Effector CD4-positive, alpha-beta T cell (primary cell): ENCODE measurements around the gene B4GALNT3.
"Not testable (repeated sequence)": the region's sequence is repeated elsewhere in the genome, so short reads cannot be mapped to it uniquely, and the experiment has no call there.

Source experiments
- DNase-seq: peaks from one replicate; pipeline ENCODE4 v3.0.0-alpha.2; 2020

B4GALNT3 gene

DNA sequence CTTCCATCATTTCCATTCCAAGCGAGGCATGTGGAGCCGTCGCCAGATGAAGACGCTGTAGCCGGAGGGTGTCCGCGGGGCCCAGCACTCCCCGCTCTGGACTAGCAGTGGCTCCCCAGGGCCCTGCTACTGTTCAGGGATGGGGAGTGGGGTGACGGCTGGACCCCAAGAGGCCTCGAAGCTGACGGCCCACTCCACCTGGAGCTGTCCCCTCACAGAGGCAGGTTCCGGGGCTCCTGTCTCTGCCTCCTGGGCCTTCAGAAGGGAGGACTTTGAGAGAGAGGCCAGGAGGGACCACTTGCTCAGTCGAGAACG is 101.6 kb downstream of the B4GALNT3 start:
- no peak for DNase-seq

DNA sequence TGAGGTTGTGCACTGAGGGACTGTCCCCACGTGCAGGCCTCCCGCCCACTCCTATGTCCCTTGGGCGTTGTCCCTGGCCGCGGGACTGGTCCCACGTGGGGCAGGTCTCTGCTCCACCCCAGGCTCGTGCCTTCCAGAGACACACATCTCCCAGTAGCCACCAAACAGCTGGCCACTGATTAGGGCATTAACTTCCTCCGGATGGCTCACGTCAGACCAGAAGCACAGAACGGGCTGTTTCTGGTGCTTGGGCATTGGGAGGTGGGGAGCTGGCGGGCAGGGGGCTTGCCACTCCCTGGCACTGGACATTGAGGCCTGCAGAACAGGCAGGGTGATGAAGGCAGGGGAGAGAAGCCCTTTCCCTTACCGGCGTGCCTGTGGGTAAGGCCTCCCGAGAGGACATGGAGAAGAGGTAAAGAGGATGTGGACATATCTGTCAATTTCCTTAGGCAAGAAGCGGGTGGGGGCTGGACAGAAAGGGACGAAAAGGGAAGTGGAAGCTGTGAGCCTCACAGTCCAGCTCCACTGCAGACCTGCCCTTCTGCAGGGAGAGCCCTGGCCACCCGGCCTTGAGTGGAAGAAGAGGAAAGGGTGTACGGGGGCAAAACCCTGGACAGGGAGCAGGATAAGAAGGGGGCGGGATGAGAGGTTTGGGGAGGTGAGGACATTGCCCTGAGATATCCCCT is 102.3 kb downstream of the B4GALNT3 start:
- no peak for DNase-seq

DNA sequence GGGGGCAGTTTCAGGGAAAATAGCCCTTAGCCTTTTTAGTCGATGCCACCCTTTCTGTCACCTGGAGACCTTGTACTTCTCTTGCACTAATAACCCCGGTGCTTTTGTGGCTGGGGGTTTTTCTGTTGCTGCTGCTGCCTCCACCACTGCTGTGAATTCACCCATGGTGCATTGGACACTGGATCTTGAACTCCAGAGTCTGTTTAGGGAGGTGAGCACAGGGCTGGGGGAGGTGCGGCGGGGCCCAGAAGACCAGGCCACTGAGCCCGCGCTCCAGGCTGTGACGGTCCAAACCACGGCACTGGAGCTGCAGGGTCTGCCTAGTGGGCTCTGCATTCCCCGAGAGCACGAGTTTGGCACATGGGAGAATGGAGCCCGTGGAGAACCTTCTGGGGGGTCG is 102.9 kb downstream of the B4GALNT3 start:
- no peak for DNase-seq

DNA sequence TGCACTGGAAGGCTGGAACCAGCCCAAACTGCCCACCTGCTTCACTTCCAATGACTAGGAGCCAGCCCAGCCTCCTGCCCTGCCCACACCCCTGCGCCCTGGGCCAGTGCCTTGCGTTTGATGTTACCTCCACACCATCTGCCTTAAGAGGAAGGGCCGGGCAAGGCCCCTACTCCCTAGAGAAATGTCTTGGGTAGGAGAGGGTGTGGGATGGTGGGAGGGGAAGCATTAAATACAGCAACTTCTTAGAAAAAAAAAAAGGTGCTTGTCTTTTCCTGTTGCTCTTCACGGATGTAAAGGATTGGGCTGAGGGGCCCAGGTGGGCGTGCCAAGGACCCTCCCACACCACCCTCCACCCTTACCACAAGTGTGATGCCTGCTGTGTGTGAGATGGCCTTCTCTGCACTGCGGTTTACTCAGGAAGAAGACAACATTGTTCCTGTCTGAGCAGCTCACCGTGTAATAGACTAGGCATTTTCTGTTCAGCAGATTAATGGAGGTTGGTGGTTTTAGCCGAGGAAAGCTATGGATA is 103.6 kb downstream of the B4GALNT3 start:
- peak; percentile 45 for DNase-seq

DNA sequence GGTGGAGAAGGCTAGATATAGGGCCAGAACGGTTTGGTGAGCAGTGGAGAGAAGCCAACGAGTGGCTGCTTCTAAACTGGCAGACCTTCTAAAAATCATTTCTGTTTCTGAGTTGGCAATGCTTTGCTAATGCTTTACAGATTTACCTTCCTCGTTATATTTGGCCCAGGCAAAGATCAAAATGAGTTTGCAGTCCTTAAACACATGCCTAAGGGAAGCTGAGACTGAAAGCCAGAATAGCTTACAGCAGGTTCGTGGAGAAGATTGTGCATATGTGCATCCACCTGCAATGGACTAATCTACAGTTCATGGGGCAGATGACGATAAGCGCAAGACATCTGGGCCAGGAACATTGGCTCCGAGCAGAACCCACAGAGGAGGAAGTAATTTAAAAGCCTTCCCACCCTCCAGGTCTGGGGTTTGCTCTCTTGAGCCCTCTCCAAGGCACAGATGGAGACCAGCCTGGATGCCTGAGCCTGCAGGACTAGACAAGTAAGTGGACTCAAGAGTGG is 104.1 kb downstream of the B4GALNT3 start:
- no peak for DNase-seq

DNA sequence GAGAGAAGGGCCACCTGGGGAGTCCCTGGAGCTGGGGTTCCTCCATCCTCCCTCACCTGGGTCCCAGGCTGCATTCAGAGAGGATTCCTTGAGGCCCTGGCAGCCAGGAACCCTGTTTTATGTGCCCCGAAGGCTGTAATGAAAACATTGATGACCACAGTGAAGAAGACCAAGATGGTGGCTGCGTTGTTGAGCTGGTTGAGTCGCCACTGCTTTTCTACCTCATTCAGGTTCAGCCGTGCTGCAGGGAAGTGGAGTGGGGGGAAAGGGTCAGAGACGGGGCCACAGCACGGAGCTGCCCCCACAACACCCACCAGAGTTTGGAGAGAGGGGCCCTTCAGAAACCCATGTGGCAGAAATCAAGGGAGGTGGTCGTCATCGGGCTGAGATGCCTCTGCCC is 105.4 kb downstream of the B4GALNT3 start:
- no peak for DNase-seq

DNA sequence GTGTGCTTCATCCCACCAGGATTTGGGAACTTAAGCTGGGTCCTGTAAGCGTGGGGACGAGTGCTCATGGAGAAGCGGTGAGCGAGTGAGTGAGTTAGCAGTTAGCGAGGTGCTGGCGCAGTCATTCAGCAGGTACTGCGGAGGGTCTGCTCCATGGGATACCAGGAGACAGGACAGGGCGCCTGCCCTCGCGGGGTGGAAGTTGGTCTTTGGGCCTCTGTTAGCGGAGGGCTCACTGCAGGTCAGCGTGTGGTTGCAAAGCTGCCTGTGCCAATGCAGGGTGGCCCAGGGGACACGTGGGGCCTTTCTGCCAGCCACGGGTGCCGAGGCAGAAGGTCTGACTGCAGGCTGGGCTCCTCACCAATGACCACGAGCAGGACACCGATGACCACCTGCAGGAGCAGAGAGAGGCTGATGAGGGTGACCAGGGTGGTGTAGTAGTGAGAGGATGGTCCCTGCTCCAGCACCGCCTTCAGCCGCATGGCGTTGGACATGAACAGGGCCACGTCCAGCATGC is 105.9 kb downstream of the B4GALNT3 start:
- no peak for DNase-seq

DNA sequence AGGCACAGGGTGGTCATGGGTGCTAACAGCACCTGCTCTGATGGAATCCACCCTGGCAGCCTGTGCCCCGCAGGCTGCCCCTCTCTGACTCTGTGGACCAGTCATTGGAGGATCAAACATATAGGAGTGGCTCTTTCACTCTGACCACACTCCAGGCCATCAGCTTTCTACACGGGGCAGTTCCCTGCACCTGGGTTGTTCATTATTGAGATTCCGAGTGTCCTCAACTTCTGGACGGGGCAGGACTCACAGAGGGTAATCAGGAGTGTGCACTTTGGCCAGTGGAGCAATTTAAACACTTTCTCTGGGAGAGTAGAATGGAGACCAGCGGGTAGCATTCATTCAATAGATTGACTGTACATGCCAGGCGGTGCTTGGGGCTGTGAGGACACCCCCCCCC is 108.7 kb downstream of the B4GALNT3 start:
- no peak for DNase-seq

DNA sequence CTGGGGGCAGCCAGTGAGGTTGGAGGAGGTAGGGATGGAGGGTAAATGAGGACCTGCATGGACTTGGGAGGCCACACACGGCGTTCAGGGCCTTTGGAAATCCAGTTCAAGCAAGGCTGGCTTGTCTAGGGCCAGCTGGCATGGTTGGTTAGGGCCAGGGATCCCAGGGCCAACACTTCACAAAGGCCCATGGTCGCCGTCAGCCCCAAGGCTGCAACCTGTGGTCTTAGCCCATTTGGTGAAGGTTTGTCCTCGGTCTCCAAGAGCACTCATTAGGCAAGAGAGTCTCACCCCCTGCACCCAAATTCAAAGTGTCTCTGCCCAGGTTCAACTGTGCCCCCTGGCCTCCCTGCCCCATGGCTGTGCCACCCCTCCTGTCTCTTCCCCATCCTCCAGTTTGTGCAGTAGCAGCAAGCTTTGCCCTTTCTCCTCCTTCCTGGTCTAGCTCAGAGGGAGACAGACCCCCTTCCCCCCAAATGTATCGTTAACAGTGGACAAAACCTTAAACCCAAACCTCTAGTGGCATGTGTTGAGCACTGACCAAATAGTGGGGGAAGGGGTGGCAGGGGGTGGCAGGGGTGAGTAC is 109.4 kb downstream of the B4GALNT3 start:
- no peak for DNase-seq

DNA sequence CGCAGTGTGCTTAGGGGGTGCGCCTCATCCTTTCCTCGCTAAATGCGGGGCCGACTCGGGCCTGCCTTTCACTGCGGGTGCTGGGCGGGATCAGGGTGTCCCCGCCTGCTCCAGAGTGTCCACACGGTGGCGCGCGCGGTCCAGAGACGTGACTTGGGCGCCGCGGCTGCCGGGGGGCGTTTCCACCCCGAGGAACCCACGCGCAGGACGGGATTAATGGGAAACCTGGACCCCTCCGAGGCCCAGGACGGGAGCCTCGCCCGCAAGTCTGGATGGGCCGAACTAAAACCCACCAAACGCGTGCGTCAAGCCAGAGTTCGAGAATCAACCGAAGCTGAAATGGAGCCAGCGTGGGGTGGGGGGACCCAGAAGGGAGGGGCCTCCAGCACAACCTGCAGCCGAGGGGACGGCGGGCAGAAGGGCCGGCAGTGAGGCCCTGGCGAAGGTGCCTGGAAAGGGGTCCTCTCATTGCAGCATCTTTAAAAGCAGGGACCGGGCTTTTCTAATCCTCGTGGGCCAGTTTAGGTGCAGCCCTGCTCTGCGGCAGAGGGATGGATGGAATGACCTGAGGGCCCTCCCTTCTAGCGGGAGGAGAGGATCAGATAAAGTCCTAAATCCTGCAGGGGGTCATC is 110.2 kb downstream of the B4GALNT3 start:
- peak; percentile 87 for DNase-seq

DNA sequence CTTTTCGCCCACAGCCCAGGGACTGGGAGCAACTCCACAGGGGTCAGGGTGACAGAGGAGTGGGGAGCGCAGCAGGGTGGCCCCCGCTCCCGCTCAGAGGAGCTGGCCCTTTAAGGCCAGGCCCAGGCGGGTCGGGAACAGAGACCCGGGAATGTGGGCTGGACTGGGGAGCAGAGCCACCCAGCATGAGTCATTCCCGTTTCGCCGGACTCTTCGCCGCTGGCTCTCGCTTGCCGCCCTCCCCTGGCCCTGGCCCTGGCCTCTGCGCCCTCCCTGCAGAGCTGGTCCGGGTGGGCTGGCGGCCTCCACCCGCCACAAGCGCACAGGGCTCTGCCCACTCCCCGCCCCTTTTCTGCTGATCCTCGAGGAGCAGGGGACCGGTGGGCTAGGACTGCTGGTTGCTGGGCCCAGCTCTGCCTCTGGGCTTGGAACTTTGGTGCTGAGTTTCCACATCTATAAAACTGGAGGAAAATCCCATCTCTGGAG is 110.7 kb downstream of the B4GALNT3 start:
- DNase-seq, result no peak

DNA sequence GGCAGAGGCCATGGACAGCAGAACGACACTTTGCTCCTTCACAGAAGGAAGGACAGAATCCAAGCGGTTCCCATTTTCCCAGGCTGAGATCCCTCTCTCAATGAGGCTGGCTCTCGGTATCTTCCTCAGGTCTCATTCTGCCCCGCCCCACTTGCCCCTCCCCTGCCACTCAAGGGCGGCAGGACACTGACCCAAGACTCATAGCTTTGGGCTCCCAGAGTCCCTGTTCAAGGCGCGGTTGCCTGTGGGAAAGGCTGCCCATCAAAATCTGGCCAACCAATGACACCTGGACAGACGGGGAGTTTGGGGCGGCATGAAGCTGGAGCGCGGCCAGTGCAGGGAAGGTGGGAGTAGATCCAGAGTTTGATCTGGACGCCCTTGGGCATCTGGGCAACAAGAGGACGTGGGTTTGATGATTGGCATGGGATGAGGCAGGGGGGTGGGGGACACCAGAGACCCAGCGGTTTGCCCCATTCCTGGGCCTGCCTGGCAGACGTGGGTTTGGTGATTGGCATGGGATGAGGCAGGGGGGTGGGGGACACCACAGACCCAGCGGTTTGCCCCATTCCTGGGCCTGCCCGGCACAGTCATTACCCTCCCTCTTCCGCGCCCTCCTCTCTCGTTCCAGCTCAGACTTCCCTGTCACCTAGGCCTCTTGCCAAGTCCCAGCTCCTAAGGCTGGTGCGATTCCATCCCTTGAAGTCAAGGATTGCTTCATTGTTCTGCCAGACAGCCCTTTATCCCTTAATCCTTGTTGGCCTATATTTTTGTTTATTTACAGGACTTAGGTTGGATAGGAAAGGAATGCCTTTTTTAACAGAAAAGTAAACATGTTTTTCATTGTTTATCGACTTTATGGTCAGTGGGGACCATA is 111.4 kb downstream of the B4GALNT3 start:
- no peak for DNase-seq

DNA sequence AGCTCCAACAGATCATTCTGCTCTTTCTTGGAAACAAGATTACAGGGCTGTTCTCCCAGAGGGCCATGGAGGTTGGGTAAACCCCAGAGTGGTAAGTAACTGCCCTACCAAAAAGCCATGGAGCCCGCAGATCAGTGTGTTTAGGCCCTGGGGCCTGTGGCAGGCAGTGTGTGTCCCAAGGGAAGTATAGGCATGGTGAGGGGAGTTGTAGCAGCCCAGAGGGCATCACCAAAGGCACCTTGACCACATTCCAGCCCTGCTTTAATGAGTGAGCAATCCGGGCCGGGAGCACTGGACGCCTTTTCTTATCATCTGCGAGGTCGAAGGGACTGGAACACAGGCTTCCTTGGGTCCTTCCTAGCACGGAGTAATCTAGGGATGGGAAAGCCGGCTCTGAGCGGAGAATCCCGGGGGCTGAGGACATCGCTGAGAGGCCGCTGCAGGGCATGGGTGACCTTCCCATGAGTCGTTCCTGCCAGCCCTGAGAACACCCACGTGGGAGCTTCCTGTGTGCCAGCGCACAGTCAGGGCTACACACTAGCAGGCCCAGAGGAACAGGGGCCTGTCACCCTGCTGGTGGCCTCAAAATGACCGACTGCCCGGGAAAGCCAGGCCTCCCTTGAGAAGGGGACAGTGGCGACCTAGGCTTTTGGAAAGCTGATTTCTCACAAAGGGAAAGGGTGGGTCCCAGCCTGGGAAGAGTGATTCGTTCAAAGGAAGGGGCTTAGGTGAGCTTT is 112.2 kb downstream of the B4GALNT3 start:
- DNase-seq, result no peak

DNA sequence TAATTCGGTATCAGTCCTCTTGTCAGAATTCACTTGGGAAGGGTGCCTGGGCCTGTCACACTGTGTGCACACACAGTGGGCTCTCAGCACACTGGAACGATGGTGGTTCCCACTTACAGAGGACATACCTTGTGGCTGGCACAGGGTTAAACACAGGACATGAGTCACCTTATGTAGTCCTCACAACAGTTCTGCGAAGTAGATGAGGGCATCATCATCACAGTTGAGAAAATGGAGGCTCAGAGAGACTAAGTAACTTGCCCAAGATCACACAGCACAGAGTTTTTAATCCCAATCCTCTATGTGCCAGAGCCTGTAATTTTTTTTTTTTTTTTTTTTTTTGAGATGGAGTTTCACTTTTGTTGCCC is 112.8 kb downstream of the B4GALNT3 start:
- no peak for DNase-seq

DNA sequence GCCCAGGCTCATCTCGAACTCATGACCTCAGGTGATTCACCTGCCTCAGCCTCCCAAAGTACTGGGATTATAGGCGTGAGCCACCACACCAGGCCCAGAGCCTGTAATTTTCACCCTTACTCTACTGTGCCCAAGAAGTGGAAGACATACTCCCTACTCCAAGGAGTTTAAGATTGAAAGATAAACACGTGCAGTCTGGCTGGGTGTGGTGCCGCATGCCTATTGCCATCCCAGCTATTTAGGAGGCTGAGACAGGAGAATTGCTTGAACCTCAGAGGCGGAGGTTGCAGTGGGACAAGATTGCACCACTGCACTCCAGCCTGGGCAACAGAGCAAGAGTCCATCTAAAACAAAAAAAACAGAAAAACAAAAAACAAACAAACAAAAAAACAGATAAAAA is 113.5 kb downstream of the B4GALNT3 start:
- no peak for DNase-seq

DNA sequence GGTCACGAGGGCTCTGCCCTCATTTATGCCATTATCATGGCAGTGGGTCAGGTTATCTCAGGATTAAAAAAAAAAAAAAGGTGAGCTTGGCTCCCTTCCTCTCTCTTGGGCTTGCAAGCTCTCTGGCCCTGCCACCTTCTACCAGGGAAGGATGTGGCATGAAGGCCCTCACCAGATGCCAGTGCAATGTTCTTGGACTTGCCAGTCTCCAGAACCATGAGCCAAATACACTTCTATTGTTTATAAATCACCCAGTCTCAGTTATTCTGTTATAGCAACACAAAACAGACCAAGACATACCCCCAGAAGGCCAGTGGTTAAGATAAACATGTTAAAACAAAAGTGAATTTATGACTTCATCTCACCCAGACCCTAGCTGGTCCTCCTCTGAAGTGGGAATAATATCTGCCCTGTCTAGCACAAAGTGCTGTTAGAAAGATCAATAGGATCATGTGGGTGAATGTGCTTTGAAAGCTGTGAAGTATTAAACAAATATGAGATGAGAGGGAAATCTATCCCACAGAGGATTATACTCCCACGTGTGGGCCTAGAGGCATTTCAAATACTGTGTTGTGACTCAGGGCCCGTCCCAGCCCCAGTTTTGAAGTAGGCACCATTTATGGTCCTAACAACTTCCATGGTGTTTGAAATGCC is 114.9 kb downstream of the B4GALNT3 start:
- DNase-seq, result no peak

DNA sequence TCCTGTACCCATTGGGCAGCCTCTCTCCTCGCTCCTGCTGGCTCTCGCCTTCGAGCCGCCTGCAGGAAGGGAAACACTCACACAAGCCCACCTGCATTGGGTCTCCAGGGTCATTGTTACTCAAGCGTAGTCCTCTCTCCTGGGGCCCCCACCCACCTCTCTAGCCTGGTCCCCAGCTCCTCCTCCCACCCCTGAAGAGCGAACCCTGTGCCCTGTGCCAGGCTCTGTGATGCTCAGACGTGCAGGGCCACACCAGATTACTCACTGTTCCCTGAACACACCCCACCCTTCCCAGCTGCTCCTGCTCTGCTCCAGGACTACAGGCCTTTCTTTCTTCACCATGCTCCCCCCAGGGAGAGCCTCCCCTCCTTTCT is 115.4 kb downstream of the B4GALNT3 start:
- DNase-seq, result no peak

DNA sequence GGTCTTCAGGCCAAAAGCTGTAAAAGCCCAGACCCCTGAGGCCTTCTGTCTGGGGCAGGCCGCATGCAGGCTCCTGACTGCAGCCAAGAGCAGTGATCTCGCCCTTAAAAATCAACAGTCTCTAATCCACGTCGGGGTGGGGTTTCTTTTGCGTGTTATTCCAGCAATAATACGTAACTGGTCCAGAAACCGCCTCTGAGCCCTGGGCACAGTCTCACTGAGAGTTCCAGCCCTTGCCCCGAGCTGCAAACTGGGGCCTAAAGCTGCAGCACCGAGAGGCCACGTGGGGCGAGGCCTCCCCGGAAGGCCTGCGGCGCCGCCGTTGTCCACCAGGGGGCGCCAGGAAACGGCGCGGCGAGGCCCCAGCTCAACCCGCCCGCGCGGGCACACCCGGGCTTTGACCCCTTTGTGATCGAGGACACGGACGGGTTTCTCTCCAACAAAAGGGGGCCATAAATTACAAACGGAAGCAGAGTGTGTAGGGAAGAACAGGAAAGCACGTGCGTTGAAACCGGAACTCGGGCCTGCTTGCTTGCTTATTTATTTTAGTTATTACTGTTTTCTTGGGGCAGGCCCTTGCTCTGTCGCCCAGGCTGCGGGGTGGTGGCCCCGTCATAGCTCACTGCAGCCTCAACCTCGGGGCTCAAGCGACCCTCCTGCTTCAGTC is 116.3 kb downstream of the B4GALNT3 start:
- peak; percentile 76 for DNase-seq

DNA sequence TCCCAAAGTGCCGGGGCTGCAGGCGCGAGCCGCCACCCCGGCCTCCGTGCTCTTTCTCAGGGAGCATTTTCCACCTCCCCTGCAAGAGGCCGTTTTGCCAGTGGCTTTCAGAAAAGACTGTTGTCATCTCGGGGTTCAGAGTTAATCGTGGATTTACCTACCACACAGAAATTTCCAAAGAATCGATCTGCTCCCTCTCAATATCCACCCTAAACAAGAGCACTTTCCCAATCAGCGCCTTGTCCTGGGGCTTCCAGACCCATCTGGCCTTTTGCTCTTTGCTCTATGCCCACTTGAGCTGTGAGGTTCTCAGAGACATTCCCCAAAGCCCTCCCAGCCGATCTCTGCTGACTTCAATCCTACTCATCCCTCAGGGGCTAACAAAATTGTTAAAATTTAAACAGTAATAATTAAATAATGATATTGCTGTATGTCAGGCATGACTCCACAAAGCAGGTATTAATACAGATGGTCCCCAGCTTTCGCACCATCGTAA is 116.9 kb downstream of the B4GALNT3 start:
- no peak for DNase-seq

DNA sequence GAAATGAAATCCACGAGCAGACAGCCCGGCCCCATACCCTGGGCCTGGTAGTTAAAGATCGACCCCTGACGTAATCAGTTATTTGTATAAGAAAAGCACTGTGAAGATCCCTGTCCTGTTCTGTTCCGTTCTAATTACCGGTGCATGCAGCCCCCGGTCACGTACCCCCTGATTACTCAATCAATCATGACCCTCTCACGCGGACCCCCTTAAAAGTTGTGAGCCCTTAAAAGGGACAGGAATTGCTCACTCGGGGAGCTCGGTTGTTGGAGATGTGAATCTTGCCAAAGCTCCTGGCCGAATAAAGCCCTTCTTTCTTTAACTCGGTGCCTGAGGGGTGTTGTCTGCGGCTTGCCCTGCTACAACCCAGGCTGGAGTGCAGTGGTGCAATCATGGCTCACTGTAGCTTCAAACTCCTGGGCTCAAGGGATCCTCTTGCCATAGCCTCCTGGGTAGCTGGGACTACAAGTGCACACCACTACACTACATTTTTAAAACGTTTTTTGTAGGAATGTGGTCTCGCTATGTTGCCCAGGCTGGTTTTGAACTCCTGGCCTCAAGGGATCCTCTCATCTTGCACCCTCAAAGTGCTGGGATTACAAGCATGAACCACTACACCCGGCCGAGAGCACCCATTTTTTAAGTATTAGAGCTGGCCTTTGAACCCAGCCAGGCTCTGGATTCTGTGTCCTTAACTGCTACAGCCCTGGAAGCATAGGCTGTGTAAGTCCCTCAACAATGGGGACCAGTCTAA is 118.4 kb downstream of the B4GALNT3 start:
- DNase-seq, result not testable (repeated sequence)
